Adrenal gland (tissue), 5 donors: ENCODE results near the gene SUMF2.

Experiments used
- CTCF ChIP-seq, 6 experiments: fragments of 450-650 bp in 4 of 6; fragments of 200-600 bp in 2 of 6; sonication (generic) in 1 of 6; IDR thresholded peaks; 1 replicate in 5 of 6; 2 replicates in 1 of 6; pipeline versions ENCODE4 v1.5.1 to v1.8.0; 2016 to 2021; ENCODE audit warnings: antibody characterized with exemption in 6 of 6, mild to moderate bottlenecking in 2 of 6, moderate library complexity in 1 of 6
- POLR2A ChIP-seq, 2 donors: fragments of 450-650 bp; IDR thresholded peaks; one replicate each; pipeline ENCODE4 v1.6.1; 2017; ENCODE audit warnings: antibody characterized with exemption in 2 of 2, mild to moderate bottlenecking in 2 of 2, moderate library complexity in 1 of 2
- donor health status: DM: no; HTN: no; CAD: no.

DNA sequence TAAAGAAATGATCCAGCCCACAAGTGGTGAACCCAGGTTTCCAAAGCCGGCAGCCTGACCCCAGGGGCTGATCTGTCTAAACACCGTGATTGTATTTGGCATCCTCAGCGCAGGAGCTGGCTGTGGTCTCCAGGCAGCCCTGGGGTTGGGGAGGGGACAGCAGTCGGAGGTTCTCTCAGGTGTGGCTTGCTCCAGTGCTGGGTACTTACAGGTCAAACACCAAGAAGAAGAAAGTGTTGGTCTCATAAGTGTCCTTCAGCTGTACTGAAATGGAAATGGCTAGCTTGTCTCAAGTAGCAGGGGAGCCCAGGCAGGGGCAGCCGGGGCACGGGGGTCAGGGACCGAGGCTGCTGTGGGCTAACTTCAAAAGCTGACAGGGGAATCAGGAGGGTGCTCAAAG lies 22.7 kb downstream of the SUMF2 start:
- TF ChIP-seq CTCF (IDR thresholded peaks at IDR 0.05) (no peak), POLR2A (IDR thresholded peaks at IDR 0.05) (no peak)
